SK-N-MC (cell line): ENCODE results near the gene FAM210B.

Experiments used
- FOXP2 ChIP-seq: optimal IDR thresholded peaks from 2 replicates; pipeline ENCODE3; 2011; ENCODE audit warnings: mild to moderate bottlenecking, moderate library complexity; ENCODE audit not compliant: insufficient read depth; ENCODE audit errors: extremely low read length, control extremely low read depth
- POLR2AphosphoS5 ChIP-seq: IDR thresholded peaks from 2 replicates; pipeline ENCODE4 v1.6.1; 2012; ENCODE audit warnings: mild to moderate bottlenecking, low read depth, low read length, borderline replicate concordance

GRCh38 chr20:56369179-56369578, 10.4 kb downstream of the FAM210B start:
- TF ChIP-seq POLR2AphosphoS5 (no peak), FOXP2 (no peak)
